ENCODE results near the gene NDRG4.
"Not testable (repeated sequence)": the region's sequence is repeated elsewhere in the genome, so short reads cannot be mapped to it uniquely, and the experiment has no call there.

The NDRG4 gene

DNA sequence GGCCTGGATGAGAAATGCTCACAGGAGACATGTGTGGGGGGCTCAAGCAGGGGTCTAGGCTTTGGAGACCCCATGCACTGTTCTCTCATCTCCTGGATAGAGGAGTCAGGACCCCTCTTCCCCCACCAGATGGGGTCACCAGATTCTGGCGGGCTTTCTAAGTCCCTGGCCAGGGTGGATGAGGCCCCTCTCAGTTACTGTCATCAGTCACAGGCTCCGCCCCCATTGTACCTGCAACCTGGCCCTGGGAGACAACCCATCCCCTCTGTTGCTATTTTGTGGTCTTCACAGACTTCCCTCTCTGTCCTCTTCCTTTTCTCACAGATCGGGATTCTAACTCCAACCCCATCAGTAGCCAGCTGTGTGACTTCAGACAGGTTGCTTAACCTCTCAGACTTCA lies 33.5 kb upstream of the NDRG4 start:
- no peak for DNase-seq

DNA sequence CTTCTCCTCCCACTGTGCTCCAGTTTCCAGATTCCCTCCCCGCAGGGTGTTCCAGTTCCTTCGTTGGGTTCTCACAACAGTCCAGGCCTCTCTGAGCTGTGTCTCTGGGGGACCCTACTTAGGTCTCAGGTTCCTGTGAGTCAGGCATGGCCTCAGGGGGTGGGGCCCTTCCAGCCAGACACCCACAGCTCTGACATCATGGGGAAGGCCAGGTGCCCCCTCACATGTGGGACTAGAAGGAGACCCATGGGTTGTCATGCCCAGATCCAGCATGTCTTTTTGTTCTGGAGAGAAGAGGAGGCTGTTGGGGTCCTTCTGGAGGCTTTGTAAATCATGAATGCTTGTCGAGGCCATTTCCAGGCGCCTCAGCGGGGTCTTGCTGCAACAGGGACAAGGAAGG lies 32.0 kb upstream of the NDRG4 start:
- no peak for DNase-seq

DNA sequence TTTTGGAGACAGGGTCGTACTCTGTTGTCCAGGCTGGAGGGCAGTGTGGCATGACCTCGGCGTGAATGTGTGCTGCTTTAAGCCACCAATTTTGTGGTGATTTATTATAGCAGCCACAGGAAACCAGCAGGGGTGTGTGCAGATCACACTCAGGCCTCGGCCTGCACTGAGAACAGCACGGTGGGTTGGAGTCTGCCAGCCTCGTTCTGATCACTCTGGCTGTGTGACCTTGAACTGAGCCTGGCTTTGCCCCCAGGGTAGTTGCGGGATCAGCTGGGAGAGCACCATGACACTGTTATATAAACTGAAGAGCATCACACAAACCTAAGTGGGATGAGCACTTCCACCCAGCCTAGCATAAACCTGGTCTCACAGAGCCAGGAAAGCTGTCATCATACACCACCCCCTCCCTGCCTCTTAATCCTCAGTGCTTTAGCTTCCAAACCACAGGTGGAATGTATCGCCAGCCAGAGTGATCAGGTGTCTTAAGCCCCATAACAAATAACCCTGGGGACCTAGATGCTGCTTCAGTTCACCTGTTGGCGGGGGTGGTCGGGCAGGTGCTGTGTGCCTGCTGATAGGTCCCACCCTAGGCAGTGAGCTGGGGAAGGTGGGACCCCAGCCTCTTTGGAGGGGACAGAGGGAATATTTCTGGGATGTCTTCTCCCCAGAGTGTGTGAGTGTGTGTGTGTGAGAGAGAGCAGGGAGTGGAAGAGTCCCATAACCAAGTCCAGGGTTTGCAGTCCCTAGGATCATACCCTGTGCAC lies 28.6 kb upstream of the NDRG4 start:
- no peak for DNase-seq

DNA sequence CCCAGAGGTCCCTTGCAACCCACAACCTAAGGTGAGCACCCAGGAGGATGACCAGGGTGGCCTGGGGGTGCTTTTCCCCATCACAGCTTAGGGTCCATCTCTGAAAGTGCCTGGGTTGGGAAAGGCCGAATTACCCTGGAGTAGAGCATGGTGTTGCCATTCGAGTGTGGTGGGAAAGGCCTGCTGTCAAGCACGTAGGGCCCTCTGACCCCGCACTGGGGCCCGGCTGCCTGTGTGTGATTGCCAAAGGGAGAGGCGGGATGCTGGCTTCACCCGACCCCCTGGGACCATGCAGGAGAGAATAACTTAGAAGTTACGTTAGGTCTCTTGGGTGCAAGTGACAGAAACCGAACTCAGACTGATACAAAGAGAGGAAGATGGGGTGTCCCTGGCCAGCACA lies 27.7 kb upstream of the NDRG4 start:
- no peak for DNase-seq

DNA sequence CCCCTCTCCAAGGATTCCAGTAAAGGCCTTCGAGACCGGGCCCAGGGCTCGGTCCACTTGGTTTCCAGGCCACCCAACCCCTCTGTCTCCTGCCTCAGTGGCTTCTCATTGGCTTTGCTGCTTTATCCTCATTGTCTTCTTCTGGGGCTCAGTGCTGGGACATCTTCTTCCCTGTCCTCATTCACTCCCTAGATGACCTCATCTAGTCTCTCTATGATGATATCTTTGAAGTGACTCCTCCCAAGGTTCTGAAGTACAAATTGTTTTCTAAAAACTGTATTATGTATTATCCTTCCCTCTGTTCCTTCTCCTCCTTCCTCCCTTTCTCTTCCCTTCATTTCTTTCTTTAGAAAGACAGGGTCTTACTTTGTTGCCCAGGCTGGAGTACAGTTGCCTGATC lies 27.1 kb upstream of the NDRG4 start:
- no peak for DNase-seq

DNA sequence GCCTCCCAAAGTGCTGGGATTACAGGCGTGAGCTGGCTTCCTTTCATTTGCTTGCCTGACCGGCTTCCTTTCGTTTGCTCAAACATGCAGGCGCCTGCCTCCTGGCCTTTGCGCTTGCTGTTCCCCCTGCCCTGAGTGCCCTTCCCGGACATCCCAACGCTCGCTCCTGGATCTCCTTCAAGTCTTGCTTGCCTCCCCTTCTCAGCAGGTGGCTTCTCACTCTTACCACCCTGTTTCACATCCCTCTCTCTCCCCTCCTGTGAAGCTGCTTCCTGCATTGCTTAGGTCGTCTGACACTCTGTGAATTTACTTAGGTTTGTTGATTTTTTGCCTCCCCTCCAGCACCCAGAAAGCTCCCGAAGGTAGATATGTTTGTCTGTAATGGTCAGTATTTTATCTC lies 25.6 kb upstream of the NDRG4 start:
- DNase-seq, result no peak

DNA sequence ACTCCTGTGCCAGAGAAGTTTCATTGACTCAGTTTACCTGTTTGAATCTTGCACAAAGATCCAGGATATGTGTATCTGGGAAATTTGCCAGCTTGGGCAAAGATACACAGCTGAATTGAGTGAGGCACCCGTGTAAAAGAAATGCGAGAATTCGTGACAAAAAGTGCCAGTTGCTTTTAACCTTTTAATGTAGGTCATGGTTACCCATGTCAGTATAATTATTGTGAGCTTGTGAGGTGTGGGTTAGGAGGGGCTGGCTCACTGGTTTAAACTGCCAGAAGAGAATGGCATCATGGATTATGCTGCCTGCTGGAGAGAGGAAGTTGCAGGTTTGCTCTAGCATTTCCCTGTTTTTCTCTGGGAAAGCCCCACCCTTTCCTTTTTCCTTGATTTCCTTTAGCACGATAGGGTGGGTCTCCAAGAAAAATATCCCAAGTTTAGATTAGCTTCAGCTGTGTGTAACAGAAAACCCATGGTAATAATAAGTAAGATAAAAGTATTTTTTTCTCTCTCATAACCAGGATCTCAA lies 24.8 kb upstream of the NDRG4 start:
- no peak for DNase-seq

DNA sequence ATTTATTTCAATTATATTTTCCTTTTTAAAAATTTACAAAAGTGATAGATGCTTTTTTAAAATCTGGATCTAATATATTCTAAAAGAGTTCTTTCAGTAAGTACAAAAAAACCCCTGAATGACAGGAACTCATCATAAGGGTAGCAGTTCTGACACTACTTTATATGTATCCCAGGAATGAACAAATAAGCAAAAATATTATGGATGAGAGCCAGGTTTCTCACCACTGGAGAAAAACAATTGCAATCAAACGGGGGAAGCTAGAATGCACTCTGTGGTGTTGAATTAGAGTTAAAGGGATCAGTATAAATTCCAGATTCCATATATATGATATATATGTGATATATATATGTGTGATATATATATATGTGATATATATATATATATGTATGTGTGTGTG lies 23.2 kb upstream of the NDRG4 start:
- no peak for DNase-seq

DNA sequence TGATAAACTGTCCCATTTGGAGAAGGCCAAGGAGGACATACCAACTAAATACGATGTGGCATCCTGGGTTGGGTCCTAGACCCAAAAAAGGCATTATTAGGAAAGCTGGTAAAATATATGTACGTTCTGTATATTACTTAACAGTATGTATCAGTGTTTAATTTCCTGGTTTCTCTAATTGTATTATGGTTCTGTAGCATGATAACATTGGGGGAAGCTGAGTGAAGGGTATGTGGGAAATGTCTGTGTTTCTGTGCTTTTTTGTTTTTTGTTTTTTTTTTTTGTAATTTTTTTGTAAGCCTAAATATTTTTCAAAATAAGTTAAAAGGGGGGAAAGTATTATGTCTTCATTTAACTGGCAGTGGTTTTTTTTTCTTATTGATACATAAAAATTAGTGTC lies 21.5 kb upstream of the NDRG4 start:
- DNase-seq, result no peak

DNA sequence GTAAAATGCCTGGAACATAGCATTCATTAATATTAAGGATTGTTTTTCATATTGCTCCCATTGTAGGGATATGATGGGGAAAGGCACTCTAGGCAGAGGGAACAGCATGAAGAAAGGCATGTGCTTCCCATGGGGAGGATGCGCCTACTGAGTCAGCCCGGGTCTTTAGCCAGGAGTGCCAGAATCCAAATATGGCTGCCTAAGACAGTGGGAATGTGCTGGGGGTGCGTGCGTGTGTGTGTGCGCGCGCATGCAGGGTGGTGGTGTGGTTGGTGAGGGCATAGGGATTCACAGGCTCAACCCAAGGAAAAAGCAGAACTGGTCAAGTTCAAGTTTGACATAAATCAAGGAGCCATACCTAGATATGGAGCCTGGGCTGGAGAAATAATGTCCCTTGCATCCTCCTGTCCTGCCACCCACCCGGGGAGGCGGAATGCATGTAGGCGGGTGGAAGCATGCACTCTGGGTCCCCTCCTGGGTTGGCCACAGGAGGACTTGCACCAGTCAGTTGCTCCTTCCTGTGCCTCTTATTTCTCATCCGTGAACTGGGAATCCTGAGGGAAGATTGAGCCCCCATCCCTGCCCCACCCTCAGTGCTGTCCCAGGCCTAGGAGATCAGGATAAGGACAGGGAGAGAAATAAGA lies 18.6 kb upstream of the NDRG4 start:
- DNase-seq, result no peak

DNA sequence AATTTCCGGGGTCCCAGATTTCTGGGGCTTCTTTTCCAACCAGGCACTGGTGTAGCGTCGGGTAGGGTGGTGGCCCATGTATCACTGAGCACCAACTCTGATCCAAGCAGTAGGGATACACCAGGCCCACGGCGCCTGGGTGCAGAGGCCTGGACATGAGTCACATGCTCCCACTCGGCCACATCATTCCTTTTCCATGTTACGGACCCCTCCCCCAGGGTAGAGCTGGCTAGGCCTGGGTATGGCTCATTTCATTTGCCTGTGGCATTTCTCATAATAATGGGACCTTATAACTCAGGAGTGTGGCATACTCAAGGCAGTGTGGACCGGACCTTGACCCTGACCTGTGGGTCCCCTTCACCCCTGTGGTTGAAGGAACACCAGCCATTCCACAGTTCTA lies 18.0 kb upstream of the NDRG4 start:
- no peak for DNase-seq

DNA sequence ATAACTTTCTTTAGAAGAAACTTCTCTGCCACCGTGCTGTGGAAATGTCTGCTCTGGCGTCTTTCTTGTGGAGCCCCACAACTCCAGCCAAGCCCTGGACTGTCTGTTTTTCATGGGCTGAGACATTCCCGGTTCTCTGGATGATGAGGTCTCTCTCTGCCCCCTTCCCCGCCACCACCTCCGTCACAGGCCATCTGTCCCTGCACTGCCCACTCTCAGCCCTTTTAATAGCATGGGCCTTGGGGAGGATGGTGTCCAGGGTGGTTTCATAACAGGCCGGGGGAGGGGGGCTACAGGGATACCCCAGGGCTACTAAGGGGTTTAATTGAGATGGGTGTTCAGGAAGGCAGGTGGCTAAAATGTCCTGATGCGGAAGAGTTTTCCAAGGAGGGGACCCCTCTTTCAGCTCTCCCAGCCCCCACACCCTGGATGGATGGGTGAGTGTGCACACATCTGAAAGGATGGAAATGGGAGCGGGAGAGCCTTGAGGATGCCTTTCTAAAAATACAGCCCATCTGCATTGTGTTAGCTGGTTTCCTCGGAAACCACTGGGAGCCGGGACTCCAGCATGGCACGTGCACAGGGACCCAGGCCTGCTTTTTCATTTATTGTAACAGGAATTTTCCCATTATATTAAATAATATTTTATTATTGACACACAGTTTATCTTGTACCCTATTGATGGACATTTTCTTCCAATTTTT lies 14.6 kb upstream of the NDRG4 start:
- peak; percentile 26 for DNase-seq

DNA sequence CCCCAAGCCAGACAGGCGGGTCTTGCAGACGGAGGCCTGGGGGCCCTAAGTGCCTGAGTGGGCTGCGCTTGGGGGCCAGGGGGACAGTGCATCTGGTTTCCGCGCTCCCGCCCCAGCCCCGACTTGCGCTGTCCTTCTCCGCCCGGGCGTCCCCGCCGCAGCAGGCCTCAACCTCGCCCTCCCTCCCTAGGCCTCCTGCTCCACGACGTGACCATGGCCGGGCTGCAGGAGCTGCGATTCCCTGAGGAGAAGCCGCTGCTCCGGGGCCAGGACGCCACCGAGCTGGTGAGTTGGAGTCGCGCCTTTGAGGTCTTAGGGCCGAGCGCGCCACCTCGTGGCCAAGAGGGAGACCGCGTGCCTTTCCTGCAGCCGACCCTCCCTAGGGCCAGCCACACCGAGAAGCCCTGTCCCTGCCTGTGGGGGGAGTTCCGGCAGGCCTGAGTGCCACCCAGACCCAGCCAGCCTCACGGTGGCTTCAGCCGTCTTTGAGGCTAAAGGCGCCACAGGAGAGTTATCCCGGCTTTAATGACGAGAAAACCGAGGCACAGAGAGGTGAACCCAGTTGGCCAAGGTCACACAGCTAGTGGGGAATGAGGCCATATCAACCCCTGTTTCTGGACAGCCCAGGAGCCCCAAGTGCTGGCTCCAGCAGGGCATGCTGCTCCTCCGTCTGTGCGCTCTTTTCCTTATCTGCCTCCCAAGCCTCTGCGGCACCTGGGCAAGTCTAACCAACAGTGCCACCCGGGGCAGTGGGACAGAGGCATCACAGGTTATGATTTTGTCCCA lies 12.2 kb upstream of the NDRG4 start:
- peak; percentile 87 for DNase-seq

DNA sequence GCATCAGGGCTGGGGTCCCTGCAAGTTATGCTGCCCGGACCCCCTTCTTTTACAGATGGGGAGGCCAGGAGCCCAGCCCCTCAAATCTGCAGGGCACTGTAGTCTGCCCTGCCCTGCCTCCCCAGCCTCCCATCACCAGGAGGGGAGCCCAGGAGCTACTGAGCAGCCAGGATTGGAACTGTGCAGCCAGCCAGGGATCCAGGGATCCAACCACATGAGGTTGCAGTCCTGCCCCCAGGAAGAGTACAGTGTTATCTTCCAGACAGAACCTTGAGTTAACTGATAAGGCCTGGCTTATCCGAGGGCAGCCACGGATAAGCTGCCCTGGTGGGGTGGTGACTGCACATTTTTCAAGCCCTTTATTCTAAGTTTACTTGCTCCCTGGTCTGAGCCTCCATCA lies 11.4 kb upstream of the NDRG4 start:
- DNase-seq, result no peak

DNA sequence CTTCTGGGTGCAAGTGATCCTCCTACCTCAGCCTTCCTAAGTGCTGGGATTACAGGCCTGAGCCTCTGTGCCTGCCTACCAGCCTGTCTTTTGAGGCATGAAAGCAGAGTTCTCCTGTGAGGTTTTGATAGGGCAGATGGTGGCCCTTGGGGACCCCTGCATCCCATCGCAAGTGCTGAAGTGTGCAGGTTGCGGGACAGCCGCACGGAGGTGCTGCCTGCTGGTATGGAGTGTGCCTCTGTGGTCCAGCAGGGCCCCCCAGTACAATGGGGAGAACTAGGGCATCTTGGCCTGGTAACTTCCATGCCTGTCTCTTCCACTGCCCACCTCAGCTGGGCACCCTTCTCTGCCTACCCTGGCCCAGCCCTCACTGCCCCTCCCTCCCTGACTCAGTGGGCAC lies 9.9 kb upstream of the NDRG4 start:
- DNase-seq, result peak; percentile 19

DNA sequence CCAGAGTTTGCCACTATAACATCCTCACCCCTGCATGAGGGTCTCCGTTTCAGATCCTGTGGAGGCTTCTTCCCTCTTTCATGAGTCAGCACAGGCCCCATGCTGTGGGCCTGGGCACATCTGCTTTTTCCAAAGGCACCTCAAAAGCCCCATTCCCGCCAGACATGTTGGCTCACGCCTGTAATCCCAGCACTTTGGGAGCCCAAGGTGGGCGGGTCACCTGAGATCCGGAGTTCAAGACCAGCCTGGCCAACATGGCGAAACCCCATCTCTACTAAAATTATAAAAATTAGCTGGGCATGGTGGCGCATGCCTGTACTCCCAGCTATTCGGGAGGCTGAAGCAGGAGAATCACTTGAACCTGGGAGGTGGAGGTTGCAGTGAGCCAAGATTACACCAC lies 9.4 kb upstream of the NDRG4 start:
- not testable (repeated sequence) for DNase-seq

DNA sequence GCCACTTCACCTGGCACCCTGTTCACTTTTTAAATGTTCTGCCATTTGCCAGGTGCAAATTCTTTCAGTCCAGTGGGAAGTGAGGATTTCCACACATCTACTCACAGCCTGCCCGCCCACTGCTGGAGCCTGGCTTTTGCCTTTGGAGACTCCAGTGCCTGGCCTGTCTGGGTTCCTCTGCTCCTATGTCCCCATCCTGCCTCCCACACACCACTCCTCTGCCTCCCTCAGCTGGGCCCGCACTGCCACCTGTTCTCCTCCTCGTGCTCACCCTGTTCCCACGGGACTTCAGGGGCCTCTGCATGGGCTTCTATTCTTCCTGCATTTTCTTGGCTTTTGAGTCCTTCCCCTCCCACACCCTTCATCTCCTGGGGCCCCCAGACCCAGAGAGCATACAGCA lies 7.9 kb upstream of the NDRG4 start:
- peak; percentile 22 for DNase-seq

DNA sequence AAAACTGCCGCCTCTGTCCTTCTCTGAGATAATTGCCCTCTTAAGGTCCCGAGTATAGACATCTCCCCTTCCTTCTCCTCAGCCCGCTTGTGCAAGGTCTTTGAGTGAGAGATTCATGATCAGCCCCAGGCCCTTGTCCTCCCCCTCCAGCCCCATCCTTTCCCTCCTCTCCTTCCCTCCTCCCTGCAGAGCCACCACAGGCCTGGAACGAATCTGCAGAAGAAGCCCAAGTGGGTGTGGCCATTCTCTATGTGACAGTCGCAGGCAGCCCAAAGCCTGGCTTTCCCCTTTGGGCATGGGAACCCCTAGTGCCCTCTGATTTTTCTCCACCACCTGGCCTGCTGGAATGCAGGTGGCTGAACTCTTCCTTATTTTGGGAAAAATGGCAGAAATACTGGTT lies 7.2 kb upstream of the NDRG4 start:
- peak; percentile 20 for DNase-seq

DNA sequence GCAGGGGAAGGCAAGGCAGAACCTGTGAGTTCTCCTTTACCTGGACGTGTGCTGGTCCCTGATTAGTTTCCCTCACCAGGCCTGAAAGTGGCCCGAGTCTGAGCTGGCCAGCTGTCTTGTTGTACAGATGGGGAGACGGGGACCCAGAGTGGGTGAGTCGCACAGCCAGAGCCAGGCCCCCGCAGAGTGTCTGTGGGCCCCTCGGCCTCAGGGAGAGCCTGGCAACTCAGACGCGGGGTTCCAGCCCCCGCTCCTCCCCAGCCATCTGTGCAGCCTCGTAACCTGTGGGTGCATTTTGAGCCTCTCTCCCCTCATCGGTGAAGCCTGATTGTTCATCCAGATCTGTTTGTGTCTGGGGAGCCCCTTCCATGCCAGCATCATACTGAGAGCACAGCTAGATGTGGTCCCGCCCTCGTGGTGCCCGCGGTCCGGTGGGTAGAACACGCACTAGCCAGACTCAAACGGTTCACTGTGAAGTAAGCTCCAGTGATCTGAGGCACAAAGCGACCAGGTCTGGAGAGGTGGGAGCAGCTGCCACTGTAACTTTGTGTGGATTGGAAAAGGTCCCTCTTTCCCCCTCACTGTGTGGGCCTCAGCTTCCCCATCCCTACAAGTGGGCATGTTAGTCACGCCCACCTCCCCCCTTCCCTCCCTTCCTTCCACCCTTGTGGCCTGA lies 6.0 kb upstream of the NDRG4 start:
- peak; percentile 22 for DNase-seq

DNA sequence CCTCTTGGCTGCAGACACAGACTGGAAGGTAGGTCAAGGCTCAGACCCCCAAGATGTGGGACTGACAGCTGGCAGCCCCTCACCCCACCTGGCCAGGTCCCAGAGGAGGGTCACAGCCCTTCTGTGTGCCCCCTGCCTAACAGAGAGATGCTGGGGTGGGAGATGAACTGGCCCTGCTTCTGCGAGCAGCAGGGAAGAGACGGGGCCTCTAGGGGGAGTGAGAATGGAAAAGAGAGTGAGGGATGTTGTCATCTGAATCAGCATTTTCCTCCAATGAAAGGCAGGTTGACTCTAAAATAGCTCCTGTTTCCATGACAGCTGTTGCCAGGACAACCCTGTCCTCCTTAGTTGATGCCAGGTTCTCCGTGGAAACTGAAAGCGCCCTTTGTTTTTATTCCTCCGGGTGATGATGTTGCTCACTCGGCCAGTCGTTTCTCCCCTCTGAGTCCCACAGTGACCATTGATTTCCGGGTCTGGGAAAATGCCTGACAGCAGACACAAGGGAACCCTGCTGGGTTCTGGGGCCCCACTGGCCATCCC lies 4.9 kb upstream of the NDRG4 start:
- DNase-seq, result peak; percentile 93

DNA sequence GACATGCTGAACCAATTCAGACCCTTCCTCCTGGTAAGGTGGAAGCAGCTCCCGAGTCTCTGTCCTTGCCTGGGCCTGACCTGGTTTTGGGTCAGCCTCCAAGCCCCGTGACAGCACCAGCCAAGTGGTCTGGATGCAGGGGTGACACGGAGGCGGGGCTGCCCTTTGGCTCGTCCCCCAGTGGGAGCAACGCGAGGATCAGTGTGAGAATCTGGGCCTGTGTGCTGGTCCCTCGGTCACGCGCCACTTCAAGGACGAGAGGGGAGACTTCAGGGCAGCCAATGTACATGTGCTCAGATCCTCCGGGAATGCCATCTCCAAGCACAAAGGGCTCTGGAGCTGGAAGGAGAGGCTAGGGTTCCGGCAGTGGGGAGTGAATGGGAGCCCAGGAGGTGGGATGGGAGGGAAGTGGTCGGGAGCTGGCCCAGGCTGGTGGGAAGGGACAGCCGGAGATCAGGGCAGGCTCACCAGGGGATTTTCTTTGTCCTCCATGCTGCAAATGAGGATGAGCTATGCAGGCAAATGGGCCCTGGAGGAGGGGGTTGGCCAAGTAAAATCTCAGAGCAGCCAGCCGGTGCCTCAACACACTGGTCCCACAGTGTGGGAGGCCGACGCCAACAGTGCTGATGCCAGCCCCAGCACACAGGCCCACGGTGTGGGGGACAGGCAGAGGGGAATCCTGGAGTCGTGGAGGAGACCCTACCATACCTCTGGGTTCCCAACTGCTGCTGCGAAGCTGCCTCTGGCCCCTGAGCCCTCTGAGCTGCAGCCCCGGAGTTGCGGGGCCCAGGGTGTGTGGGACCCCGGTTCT lies 4.2 kb upstream of the NDRG4 start:
- peak; percentile 31 for DNase-seq

Data from right hindlimb (tissue), 1 donor.